GOT3 (cell line): ENCODE measurements around the gene RPL6.

ENCODE experiments used
- DNase-seq: peaks from one replicate; lab custom pipeline; 2025; ENCODE audit warnings: mixed read lengths; lab: John Stamatoyannopoulos, UW

Gene RPL6

DNA sequence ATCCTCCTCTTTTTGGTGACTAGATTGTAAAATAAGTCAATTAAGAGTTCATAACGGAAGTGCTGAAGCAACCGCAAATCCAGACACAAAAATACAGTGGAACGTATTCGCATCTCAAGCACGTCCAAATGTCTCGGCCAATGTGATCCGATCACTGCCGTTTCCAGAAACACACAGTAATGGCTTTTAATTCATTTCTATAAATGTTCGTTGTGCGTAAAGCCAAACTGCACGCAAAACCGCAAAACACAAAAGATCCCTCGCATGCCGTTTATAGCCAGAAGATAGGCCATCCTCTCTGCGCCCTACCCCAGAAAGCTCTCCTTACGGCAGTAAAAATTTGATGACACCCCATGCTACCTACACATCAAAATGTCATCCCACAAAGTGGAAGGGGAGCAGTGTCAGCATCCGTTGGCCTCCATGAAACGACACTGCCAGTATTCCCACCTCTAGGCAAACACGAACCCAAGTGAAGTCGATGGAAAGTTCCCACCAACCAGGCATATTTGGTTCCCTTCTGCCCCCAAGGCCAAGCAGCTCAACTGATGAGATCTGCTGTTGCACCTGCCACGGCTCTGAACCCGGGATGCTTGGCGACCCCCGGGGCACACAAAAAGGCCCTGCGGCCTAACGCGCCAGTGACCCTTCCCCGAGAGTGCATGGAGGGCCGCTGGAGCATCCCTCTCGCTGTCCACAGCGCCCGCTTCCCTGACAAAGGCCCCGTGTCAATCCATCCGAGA lies 28.6 kb downstream of the RPL6 start:
- no peak for DNase-seq

DNA sequence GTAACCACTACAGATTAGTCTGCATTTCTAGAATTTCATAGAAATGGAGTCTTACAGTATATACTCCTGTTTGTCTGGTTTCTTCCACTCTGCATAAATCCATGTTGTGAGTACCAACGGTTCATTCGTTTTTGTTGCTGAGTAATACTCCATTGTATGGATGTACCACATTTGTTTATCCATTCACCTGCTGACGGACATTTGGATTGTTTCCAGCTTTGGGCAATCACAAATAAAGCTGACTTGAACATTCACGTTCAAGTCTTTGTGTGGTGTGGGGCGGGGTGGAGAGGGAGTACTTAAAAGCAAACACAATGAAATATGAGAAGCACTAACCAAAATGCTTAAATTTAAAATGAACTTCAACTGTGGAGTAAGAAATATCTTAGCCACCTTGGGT lies 34.3 kb downstream of the RPL6 start:
- no peak for DNase-seq

DNA sequence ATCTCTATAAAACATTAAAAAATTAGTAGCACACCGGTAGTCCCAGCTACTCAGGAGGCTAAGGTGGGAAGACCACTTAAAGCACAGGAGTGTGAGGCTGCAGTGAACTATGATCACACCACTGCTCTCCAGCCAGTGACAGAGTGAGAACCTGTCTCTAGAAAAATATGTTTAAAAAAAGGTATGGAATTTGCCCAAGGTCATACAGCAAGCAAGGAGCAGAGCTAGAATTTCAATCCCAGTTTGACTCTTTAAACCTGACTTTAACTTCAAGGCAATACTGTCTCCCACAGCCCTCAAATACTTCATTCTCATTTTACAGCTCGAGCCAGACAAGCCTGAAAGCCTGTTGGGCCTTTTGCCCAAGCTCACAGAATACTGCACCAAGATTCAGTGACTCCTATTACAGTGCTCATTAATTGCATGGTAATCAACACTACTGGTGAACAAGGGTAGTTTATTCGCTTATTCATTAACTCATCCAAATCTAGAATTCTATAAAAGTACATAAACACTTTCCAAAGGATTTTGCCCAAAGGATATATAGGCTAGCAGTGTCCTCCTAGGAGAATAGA lies 35.2 kb downstream of the RPL6 start:
- no peak for DNase-seq

DNA sequence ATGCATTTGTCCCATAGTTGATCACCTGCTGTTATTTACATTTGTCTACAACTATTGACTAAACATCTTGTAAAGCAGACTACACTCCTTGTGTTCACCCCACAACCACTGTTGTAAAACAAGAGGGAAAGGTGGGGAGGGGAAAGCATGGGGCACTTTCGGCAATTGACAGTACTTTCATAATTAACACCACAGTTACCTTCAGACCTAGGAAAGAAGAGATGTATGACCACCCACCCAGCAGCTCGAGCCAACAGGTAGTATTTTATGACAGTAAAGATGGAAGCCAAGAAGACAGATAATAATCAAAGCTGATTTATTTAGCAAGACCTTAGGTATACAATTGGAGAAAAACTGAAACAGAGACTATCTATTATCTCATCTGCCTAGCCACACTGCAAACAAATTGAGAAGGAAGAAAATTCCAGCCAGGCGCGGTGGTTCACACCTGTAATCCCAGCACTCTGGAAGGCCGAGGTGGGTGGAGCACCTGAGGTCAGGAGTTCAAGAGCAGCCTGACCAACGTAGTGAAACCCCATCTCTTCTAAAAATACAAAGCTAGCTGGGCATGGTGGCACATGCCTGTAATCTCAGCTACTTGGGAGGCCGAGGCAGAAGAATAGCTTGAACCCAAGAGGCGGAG lies 38.4 kb downstream of the RPL6 start:
- no peak for DNase-seq

DNA sequence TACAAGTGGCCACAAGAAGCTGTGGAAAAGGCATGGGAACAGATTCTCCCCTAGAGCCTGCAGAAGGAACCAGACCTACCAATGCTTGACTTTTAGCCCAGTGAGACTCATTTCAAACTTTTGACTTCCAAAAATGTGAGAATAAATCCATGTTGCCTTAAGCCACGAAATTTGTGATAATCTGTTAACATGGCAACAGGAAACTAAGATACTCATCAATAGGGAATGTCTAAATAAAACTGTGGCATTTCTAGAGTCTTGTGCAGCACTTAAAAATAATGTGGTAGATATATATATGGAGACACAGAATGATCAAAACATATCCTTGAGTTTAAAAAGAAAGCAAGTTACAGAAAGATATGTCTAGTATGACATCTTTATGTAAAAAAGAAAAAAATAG lies 39.2 kb downstream of the RPL6 start:
- no peak for DNase-seq

DNA sequence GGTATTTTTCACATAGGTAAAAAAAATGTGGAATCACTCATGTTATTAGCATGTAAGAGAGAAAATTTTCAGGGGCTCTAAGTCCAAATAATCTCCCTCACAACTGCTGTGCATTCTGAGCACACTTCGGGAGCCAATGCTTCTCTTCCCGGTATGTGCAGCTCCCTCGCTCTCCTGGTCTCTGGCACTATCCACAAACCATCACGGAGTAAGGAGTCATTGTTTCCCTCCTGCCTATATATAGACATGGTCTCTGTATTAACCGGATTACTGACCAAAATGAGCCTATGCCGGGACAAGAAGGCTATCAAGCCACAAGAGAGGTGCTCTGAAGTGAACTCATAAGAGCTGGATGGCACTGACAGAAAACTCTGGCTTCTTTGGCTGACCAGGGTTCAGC lies 40.5 kb downstream of the RPL6 start:
- no peak for DNase-seq

DNA sequence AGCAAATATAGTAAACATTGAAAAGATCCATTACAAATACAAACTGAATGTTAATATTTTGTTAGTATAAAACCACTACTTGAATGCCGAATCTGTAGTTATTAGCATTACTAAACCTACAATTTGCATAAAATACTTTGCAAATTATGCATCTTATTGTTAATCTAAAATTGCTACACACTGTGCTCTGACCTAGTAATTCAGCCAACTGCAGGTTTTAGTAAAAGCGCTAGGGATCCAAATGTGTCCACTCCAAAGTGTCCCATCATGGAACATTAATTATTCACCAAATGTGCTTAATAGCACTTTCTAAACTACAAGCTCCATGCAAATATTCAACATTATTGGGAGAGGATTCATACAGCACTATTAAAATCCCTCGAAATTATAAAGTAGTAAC lies 41.4 kb downstream of the RPL6 start:
- DNase-seq: no peak

DNA sequence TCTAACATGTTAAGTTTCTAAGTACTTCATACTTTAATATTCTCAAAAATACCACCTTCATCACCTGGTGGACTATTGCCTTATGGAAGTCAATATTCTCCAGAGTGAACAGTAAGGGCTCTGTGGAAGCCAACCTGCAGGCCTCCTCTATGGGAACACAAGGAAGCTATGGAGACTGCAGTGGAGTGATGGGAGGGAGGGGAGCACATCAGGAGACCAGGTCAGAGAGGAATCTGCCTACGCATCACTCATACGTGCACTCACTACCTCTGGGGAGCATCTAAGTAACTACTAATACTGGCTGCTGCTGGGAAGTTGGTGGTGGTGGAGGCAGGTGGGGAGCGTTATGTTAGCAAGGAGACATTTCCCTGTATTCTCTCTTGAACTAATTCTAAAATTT lies 47.1 kb downstream of the RPL6 start:
- DNase-seq: no peak

DNA sequence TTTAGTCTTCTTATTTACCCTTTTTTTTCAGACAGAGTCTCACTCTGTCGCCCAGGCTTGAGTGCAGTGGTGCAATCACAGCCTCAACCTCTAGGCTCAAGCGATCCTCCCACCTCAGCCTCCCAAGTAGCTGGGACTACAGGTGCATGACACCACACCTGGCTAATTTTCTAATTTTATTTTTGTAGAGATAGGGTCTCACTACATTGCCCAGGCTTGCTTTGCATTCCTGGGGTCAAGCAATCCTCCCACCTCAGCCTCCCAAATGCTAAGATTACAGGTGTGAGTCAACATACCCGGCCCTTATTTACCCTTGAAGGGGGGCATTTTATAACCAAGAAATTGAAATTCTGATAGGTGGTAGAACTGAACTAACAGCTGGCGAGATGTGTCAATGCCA lies 48.1 kb downstream of the RPL6 start:
- no peak for DNase-seq

DNA sequence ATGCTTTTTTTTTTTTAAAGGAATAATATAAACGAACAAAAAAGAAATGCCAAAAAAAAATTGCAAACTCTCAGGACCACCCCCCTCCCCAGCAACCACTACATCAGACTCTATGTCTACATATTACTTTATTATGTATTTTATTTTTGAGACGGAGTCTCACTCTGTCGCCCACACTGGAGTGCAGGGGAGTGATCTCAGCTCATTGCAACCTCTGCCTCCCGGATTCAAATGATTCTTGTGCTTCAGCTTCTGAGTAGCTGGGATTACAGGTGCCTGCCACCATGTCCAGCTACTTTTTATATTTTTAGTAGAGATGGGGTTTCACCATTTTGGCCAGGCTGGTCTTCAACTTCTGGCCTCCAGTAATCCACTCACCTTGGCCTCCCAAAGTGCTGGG lies 50.1 kb downstream of the RPL6 start:
- DNase-seq: no peak

DNA sequence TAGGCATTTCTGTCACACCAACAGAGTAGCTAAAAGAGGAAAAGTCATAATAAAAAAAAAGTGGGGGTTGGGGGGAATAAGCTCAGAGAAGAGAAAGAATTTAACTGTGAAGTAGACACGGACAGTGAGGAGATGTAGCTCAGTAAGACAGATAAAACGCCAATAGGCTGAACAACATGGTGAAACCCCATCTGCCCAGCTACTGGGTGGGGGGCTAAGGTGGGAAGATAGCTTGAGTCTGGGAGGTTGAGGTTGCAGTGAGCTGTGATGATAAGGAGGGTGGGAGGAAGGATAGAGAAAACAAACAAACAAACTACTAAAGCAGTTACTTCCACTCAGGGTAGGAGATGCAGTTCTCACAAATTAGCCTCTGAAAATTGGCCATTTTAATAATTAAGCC lies 52.2 kb downstream of the RPL6 start:
- no peak for DNase-seq
